Left renal cortex interstitium (tissue), 4 donors: Measurements from ENCODE around the gene SYNE1. TPM values are rescaled to one million over a fixed set of nuclear protein-coding genes. Genes with fewer than 3 reads are reported as not detected.
"Not testable (repeated sequence)": the region's sequence is repeated elsewhere in the genome, so short reads cannot be mapped to it uniquely, and the experiment has no call there.

Source experiments
- DNase-seq, 4 donors: peaks; one replicate each; pipeline ENCODE4 v3.0.0-alpha.2; 2013; ENCODE audit warnings: low read depth in 4 of 4, low spot score in 2 of 4, missing footprints in 1 of 4
- polyA plus RNA-seq, 4 donors: library from polyadenylated mRNA; unstranded; fragments of 120-200 nt; gene quantifications; one replicate each; pipeline ENCODE4 v1.2.1, GENCODE V29; 2013; ENCODE audit not compliant: insufficient read length in 4 of 4

SYNE1 gene
- polyA plus RNA-seq, 4 donors, result 85.2 to 106 (median 101) TPM

- no peak for DNase-seq
Observed at GRCh38 chr6:152452639-152453038, 184.5 kb downstream of the SYNE1 start.

GRCh38 chr6:152450519-152450918 lies 186.6 kb downstream of the SYNE1 start:
- no peak for DNase-seq

GRCh38 chr6:152441902-152442301 lies 195.3 kb downstream of the SYNE1 start:
- no peak for DNase-seq

GRCh38 chr6:152435816-152436215 lies 201.3 kb downstream of the SYNE1 start:
- no peak for DNase-seq

GRCh38 chr6:152432758-152433157 lies 204.4 kb downstream of the SYNE1 start:
- DNase-seq, result no peak

GRCh38 chr6:152428126-152428525 lies 209.0 kb downstream of the SYNE1 start:
- DNase-seq, result no peak

- no peak for DNase-seq
Observed at GRCh38 chr6:152426276-152426675, 210.9 kb downstream of the SYNE1 start.

- DNase-seq, result no peak
Observed at GRCh38 chr6:152423216-152424103, 213.7 kb downstream of the SYNE1 start.

GRCh38 chr6:152421496-152421895 lies 215.7 kb downstream of the SYNE1 start:
- not testable (repeated sequence) for DNase-seq

- DNase-seq, result no peak
Observed at GRCh38 chr6:152420696-152421095, 216.5 kb downstream of the SYNE1 start.

- DNase-seq, result no peak
Observed at GRCh38 chr6:152418551-152418950, 218.6 kb downstream of the SYNE1 start.

- DNase-seq, result no peak
Observed at GRCh38 chr6:152416652-152417051, 220.5 kb downstream of the SYNE1 start.

- no peak for DNase-seq
Observed at GRCh38 chr6:152404936-152405595, 232.1 kb downstream of the SYNE1 start.

- DNase-seq, result no peak
Observed at GRCh38 chr6:152404086-152404857, 232.9 kb downstream of the SYNE1 start.

- no peak for DNase-seq
Observed at GRCh38 chr6:152402791-152403190, 234.4 kb downstream of the SYNE1 start.

- no peak for DNase-seq
Observed at GRCh38 chr6:152401978-152402377, 235.2 kb downstream of the SYNE1 start.

GRCh38 chr6:152399399-152399798 lies 237.8 kb downstream of the SYNE1 start:
- no peak for DNase-seq

GRCh38 chr6:152398993-152399392 lies 238.2 kb downstream of the SYNE1 start:
- no peak for DNase-seq

- no peak for DNase-seq
Observed at GRCh38 chr6:152398316-152398715, 238.8 kb downstream of the SYNE1 start.

- DNase-seq, result no peak
Observed at GRCh38 chr6:152394303-152394702, 242.9 kb downstream of the SYNE1 start.

- no peak for DNase-seq
Observed at GRCh38 chr6:152391179-152391880, 245.8 kb downstream of the SYNE1 start.
